Activated CD8-positive, alpha-beta memory T cell treated with anti-CD3 and anti-CD28 coated beads, Interleukin-2, amount 50 U/mL, for 24 hours (primary cell): ENCODE data around the gene KCNK18.
"Not testable (repeated sequence)": the region's sequence is repeated elsewhere in the genome, so short reads cannot be mapped to it uniquely, and the experiment has no call there.

ENCODE experiments used
- DNase-seq: peaks from one replicate; pipeline ENCODE4 v3.0.0-alpha.2; 2020; ENCODE audit errors: extremely low read depth

KCNK18 gene

DNA sequence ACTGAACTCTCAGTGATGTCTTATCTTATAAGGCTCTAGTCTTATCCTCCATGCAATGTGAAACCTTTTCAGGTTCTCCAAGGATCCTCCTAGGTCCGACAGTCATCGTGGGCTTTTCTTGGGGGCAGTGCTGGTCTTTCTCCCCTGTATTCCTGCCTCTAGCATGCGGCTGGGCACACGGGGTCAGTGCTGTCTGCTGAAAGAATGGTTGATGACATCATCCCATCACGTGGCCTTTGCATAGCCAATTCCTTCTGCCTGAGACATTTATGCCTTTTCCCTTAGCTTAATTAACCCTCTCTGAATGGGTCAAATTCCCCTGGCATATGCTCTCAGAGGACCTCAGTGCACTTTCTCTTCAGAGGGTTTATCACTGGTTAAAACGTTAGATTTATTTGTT lies 27.0 kb upstream of the KCNK18 start:
- DNase-seq = no peak

DNA sequence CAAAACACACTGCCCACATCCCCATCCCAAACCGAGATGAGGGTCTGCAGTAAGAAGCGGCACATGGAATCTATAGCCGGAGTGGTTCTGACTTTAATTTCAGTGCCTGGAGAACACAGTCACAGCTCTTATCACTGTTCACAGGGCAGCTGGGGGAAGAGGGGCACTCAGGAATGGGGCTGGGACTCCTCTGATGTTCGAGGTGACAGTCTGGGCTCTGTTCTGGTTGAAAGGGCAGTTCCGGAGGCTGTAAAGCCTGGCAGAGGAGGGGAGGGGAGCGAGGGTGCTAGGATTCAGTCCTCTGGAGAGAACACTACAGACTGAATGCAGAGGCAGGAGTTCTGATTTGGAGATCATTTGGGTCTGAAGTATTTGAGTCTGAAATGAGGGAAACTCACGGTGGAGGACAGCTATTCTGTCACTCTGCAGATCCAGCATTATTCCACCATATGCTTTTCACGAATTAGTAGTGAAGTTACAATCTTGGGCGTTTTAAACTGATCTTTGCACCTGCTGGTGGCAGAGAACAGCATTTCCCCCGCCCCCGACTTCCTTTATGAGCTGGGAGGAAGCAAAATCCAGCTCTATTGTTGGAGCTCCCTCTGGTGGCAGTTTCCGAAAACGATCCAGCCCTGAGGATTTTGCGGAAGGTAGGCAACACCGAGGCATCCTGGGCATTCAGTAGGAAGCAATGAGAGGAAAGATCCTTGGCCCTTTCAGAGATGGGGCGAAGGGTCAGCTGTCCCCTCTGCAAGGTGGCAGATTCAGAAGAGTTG lies 22.7 kb upstream of the KCNK18 start:
- peak; percentile 79 for DNase-seq

DNA sequence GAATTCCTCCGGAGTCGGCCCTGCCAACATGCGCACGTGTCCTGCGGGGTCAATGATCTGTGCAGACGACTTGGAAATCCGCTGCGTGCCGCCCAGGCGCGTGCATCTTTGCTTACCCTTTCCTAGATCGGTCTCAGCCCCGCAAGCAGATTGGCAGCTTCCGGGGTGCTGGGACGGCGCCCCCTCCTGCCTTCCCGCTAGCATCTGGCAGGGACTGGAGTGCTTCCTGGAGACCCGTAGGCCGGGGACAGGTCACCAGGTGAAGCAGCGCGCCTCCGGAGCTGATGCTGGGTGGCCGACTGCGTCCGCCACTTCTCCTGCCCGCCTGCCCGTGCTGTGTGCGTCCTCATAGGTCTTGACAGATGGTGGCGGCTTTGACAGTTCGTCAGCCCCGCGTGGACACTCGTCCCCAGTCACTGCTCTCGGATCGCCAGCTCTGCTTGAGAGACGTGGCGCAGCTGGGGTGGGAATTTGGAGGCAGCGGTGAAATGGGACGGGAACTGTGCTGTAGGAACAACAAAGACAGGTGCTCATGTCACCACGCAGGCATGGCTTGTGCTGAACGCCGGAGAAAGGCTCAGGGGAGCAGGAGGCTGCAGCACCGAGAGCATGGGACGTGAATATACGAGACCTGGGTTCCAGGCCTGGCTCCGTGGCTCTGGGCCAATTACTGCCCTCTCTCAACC lies 21.9 kb upstream of the KCNK18 start:
- DNase-seq = no peak

DNA sequence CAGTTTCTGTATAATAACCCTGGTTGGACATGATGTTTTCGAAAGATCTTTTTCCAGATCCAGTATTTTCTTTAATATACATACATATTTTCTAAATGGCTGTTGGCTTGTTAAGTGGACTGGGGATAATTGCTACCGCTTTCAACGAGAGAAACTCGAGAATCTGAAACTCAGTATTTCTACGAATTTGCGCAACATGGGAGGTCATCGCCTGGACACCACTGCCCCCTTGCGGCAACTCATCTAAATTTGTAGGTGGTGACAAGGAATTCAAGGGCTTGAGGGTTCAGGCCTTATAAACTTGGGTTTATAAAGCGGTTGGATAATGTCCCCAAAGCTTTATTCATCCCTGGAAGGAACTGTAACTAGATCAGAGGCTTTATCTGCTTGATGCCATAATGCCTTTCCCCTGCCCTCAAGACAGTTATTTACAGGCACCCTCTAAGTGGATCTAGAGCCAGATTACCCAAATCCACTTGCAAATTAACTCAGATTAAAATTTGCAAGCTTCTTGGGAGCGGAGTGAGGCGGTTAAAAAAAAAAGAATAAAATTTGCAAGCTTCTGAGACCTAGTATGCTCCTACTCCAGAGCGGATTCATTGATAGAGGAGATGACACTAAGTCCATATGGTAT lies 21.3 kb upstream of the KCNK18 start:
- peak; percentile 49 for DNase-seq

DNA sequence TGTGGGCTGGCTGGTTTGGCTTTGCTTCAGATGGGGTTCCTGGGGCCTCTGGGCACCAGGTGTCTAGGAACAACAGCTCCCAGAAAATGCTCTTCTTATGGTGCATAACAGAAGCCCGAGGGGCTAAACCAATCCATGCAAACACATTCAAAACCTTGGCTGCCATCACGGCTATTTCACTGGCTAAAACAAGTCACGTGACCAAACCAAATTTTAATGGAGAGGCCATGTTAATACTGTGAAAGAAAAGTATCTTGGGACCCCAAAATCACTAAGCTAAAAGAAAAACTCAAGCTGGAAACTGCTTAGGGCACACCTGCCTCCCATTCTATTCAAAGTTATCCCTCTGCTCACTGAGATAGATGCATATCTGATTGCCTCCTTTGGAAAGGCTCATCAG lies 19.1 kb upstream of the KCNK18 start:
- no peak for DNase-seq

DNA sequence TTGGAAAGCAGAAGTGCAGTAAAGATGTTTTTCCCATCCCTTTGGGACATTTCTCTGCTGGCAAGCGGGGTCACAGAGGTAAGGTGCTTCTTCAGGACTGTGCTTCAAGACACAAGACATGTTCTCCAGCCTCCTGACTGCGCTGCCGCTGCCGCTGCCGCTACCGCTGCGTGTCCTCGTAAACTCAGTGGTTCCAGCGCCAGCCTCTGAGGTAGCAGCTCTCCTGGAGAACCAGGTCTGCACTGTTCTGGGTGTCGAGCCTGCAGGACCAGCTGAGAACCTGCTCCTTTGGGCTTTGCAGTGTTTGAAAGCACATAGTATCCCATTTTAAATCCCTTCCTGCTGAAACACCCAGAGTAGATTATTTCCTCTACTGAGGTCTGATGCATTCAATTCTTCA lies 13.0 kb upstream of the KCNK18 start:
- no peak for DNase-seq

DNA sequence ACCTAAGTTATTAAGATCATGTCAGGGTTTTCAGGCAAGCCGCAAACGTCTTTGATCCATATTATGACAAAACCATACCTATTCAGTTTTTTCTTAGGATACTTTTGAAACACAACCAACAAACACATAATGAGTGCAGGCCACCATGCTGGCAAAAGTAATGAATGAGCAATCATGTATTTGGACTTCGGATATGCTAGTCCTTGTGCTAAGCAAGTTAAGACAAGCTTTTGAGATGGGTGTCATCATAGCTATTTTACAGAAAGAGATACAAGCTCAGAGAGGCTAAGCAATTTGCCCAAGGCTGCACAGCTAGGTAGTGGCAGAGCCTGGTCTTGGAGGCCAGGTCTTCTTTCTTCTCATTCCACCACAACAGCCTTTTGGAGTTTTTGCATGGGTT lies 12.5 kb upstream of the KCNK18 start:
- no peak for DNase-seq

DNA sequence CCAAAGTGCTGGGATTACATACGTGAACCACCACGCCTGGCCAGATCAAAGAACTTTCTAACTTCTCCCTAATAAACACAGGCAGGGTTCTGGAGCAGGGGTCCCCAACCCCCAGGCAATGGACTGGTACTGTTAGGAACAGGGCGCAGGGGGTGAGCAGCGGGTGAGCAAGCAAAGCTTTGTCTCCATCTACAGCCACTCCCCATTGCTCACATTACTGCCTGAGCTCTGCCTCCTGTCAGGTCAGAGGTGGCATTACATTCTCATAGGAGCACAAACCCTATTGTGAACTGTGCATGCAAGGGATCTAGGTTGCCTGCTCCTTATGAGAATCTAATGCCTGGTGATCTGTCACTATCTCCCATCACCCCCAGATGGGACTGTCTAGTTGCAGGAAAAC lies 11.5 kb upstream of the KCNK18 start:
- not testable (repeated sequence) for DNase-seq

DNA sequence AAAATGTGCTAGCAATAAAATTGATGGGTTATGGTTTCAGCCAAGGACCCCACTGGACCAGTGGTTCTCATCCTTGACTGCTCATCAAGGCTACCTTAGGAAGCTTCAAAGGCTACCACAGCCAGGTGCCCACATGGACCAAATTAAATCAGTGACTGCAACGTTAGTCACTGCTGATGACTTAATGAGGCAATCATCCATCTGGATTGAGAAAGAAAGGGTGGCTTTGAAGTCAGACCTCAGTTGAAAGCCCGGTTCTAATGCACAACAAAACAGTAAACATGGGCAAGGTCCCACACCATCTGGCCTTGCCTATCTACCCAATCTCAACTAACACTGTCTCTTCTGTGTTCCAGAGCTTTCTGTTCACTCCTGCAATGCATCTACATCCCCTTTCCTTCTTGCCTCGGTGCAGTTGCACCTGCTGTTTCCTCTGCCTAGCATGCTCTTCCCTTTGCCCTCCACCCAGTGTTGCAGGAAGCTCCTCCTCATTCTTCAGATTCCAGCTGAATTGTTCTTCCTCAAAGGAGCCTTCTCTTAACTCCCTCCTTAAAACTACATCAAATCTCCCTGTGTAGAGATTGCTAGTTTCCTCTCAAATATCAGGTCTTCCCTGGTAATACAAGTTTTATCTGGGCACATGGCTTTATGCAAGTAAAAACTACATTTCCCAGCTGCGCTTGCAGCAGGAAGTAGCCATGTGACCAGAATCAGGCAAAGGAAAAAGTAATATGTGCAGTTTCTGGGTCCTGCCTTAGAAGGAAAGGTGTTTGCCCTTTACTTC lies 10.3 kb upstream of the KCNK18 start:
- DNase-seq = no peak

DNA sequence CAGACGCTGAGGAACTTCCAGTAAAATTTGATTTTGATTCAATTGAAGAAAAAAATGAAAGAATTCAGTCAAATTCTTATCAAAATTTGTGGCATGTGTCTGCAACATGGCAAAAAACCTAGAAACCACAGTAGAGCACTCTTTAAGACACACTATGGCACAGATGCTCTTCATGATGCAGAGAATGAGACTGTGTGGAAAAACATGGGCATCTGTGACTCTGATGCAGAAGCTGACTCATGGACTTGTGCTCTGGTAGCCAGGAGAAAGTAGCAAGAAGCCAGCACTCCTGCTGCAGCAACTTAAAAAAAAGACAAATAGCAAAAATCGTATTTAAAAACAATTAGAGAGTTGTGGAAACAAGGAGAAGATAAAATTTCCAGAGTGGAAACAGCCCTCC lies 8.9 kb upstream of the KCNK18 start:
- no peak for DNase-seq

DNA sequence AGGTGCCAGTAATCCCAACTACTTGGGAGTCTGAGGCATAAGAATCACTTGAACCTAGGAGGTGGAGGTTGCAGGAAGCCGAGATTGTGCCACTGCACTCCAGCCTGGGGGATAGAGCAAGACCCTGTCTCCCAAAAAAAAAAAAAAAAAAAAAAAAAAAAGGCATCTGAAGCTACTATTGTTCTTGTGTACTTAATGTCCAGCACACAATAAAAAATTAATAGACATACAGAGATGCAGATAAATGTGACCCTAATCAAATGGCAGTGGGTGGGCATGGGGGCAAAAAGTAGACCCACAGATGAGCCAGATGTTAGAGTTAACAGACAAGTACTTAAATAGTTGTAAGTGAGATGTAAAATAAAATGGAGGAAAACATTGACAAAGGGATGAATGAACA lies 7.7 kb upstream of the KCNK18 start:
- DNase-seq = no peak

DNA sequence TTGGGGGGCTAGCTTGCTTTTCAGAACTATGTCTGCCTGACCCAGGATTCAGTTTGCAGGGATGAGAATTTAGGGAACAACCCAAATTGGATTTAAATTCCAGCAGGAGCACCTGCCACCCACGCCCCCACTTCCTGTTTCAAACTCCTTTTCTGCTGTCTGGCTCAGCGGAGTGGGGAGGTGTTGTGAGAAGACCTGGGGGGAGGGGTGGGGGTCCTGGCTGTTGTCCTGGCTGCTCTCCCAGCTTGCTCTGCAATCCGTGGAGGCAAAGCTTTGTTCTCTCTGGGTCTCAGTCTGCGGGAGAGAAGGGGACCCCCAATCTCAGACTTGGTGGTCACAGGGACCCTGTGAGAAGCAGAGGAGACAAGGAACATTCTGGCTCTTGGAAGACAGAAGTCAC lies 799 bp downstream of the KCNK18 start:
- no peak for DNase-seq

DNA sequence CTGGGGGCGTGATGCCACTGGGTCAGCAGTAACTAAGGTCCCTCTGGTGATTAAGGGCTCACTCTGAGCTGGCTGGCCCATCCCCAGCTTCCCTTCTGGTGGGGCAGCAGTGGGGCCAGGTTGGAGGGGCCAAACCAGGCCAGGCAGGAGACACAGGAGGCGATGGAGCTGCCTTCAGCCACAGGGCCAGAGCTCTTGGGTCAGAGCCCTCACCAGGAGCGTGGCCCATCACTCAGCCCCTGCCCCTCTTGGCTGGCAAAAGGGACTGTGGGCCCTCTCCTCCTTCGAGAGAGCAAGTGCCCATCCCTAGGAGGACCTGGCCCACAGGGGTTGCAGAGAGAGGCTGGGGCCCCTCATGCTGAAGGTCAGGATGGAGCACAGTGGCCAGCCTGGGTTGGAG lies 4.5 kb downstream of the KCNK18 start:
- no peak for DNase-seq

DNA sequence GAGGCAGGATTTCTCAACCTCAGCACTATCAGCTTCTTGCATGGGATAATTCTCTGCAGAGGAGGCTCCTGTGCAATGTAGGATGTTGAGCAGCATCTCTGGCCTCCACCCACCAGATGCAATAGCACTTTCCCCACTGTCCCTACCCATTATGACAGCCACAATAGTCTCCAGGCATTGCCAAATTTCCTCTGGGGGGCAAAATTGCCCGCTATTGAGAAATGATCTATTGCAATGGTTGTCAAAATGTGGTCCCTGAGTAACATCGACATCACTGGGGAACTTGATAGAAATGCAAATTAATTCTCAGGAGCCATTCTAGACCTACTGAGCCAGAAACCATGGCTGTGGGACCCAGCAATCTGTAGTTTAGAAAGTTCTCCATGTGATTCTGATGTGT lies 7.0 kb downstream of the KCNK18 start:
- DNase-seq = no peak

DNA sequence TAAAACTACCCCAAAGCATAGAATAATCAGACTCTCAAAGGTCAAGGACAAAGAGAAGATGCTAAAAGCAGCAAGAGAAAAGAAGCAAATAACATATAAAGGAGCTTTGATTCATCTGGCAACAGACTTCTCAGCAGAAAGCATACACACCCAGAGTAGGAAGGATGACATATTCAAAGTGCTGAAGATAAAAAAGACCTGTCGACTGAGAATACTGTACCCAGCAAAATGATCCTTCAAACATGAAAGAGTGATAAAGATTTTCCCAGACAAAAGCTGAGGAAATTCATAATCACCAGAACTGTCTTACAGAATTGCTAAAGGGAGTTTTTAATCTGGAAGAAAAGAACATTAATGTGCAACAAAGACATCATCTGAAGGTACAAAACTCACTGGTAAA lies 14.9 kb downstream of the KCNK18 start:
- DNase-seq = no peak

DNA sequence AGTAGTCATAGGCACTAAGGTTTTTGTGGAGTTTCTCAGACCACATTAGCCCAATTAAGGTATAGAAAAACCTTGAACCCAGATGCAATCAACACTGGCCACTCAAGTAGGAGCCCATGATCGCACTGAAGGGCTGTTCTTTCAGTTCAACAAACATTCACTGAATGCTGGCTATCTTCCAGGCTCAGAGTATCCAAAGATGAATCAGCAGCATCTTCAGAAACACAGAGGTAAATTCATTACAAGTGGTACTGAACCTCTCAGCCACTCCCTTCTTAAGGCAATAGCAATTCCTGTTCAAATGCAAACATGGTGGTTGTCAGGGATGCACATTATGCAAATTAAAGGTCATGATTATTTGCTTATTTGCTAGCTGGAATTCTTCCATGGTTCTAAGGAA lies 17.1 kb downstream of the KCNK18 start:
- no peak for DNase-seq

DNA sequence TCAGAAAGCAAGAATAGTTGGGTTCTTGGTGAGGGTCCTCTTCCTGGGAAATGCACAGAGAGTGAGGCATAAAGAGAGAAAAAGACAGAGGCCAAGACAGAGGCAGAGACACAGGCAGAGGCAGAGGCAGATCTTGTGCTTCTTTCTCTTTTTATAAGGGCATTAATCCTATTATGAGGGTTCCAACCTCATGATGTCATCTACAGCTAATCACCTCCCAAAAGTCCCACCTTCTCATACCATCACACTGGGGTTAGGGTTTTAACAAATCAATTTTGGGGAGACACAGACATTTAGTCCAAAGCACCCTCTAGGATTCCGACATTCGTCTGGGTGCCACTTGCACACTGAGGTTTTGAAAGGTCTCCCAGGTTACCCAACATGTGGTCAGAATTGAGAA lies 17.8 kb downstream of the KCNK18 start:
- DNase-seq = no peak

DNA sequence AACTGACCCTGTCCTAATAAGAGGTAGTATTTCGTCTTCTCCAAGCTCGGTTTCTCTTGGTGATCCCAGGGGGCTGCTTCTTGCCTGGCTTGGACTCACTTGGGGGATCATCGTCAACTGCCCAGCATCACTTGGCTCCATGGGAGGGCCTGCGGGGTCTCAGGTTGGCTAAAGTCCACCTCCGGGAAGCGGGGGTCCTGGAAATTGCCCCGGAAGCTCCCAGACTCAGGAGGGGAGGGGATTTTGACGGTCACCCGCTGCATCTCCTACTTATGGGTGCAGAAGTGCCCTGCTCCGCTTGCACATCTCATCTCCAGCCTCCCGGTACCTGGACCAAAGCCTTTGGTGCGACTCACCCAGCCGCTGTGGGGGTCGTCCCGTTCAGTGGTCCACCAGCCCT lies 18.7 kb downstream of the KCNK18 start:
- no peak for DNase-seq

DNA sequence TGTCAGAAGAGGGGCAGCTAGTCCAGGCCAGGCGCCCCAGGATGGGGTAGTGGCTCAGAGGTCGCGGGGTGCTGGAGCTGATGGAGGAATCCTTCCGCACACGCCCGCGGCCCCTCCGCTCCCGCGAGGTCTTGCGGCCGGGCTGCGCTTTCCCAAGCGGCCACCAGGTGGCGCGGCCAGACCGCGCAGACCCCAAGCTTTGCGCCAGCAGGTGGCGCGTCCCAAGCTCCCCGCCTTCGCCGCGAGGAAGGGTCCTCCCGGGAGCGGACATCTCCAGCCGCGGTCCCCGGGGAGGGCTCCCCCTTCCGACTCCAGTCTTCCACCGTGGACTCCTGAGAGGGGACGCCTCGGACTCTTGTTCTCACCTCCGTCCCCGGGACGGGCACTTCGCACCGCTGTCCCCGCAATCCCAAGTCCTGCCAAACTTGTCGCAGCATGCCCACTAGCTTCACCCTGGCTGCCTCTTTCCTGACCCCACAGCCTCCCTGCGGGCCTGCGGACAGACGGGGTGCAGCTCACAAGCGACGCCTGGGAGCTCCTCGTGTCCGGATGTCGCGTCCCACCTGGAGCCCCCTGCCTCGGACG lies 19.4 kb downstream of the KCNK18 start:
- DNase-seq = peak; percentile 13

DNA sequence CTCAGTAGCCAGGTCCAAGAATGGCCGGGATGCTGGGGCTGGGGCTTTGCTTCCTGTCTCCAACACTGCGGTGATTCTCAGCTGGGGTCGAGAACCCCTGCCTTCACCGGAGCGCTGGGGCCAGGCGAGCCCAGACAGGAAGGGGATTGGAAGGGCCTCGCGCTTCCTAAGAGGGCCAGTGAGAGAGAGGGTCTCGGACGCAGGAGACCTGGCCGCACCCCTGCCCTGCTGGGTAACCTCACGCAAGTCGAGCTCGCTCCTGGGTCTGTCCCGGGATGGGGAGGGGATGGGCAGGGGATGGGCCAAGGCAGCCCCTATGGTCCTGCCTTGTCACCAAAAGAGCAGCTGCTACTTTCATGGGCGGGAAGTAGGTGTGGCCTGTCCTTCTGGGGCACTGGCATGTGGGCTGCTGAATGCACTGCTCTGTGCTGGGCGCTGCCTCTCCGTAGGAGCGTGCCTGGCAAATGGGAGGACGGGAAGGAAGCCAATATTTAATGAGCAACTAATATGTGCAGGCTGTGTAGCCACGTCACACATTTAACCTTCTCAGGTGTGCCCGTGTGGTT lies 20.0 kb downstream of the KCNK18 start:
- no peak for DNase-seq

DNA sequence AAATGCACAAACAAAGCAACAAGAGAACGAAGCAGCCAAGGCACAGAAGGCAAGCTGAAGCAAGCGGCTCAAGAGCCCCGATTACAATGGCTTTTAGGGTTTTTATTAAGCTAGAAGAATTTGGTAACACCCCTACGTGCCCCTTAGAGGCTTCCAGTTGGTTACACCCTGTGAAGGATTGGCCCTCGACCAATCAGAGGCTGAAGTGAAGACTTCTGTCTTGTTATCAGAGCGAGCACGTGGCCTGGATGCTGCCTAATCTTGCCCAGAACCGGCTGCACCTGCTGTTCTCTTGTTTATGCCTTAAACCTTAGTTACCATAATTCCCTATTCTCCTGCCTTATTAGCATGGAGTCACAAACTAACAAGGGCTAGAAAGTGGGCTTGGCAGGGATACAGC lies 21.4 kb downstream of the KCNK18 start:
- DNase-seq = no peak
